ENCODE measurements around the gene GRK2.

- TF ChIP-seq EZH2phosphoT487 (IDR thresholded peaks at IDR 0.05; ENCODE audit: low read depth) (no peak), CTCF (IDR thresholded peaks at IDR 0.05; ENCODE audit: low read depth, low read length) (peak; percentile 45)
Observed at GRCh38 chr11:67252831-67253239, 13.4 kb upstream of the GRK2 start.
